Thyroid gland (tissue), 4 donors: ENCODE results near the gene PDE3A.

Experiments used
- CTCF ChIP-seq, 6 experiments: fragments of 200-600 bp in 3 of 6; fragments of 450-650 bp in 3 of 6; sonication (generic) in 3 of 6; IDR thresholded peaks; one replicate each; pipeline ENCODE4 v1.5.1; 2016 to 2019; ENCODE audit warnings: antibody characterized with exemption in 6 of 6, mild to moderate bottlenecking in 2 of 6, inconsistent platforms in 1 of 6, moderate library complexity in 1 of 6
- POLR2A ChIP-seq, 2 donors: fragments of 450-650 bp; IDR thresholded peaks; one replicate each; pipeline ENCODE4 v1.6.1; 2017; ENCODE audit warnings: antibody characterized with exemption in 2 of 2, mild to moderate bottlenecking in 2 of 2, moderate library complexity in 1 of 2

DNA sequence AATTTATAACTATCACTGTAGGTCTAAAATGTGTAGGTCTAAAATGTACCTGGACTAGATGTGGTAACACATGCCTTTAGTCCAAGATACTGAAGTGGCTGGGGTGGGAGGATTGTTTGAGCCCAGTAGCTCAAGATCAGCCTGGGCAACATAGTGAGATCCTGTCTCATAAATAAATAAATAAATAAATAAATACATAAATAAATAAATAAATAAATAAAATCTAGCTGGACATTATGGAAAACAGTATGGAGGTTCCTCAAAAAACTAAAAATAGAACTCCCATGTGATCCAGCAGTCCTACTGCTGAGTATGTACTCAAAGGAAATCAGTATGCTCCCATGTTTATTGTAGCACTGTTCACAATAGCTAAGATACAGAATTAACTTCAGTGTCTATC lies 24.0 kb downstream of the PDE3A start:
- TF ChIP-seq CTCF (IDR thresholded peaks at IDR 0.05) (no peak), POLR2A (IDR thresholded peaks at IDR 0.05) (no peak)
